NCI-H2227 (cell line): Measurements from ENCODE around the gene ZNF26.
"Not testable (repeated sequence)": the region's sequence is repeated elsewhere in the genome, so short reads cannot be mapped to it uniquely, and the experiment has no call there.

Experiments used
- DNase-seq: peaks from one replicate; lab custom pipeline; 2025; ENCODE audit not compliant: unreplicated experiment; lab: John Stamatoyannopoulos, UW

Gene ZNF26, protein sequence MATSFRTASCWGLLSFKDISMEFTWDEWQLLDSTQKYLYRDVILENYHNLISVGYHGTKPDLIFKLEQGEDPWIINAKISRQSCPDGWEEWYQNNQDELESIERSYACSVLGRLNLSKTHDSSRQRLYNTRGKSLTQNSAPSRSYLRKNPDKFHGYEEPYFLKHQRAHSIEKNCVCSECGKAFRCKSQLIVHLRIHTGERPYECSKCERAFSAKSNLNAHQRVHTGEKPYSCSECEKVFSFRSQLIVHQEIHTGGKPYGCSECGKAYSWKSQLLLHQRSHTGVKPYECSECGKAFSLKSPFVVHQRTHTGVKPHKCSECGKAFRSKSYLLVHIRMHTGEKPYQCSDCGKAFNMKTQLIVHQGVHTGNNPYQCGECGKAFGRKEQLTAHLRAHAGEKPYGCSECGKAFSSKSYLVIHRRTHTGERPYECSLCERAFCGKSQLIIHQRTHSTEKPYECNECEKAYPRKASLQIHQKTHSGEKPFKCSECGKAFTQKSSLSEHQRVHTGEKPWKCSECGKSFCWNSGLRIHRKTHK

DNA sequence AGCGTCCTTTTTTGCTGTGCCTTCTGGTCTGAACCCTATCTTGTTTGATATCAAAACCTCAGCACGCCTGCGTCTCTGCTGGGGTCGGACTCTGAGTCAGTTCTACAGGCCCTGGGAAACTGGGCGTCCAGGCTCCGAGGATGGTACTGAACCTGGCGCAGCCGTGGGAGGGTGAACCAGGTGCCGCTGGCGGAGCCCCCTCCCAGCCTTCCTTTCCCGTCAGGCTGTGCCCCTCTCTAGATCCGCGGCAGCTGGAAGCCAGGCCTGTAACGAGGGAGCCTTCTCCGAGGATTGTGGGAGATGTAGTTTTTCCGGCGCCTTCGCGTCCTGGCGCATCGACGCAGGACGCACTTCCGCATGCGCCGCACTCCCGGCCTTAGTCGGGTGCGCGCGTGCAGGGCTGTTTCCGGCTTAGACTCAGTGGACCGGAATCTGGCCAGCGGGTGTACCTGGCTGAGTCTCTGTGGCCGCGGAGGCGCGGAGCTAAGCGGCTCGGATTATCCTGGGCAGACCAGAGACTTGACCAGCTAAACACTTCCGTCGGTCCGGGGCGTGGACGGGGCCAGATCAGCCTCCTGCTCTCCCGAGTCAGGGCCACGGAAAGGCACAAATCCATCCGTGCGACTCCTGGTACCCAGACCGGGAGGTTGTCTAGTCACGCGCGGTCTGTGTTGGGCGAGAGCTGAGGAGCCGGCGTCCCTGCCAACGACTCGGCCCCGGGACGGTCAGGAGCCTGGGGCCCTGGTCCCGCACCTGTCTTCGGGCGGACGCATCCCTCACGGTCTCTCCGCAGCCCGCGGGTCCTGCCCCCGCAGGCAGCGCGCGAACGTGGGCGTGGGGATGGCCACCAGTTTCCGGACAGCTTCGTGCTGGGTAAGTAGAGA lies at the start of gene ZNF26:
TSS of gene ZNF26 (plus strand) at position 367 of the 884 bp plus-strand sequence. CDS start at position 841, 474 bp downstream.
- DNase-seq, result peak; percentile 98

DNA sequence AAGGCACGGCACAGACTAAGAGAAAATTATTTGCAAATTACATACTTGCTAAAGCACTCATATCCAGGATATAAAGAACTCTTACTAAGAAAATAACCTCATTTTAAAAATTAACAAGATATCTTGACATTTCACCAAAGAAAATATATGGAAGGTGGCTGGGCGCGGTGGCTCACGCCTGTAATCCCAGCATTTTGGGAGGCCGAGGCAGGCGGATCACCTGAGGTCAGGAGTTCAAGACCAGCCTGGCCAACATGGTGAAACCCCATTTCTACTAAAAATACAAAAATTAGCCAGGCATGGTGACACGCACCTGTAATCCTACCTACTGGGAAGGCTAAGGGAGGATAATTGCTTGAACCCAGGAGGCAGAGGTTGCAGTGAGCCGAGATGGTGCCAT lies 49.2 kb upstream of the ZNF26 start:
- DNase-seq, result not testable (repeated sequence)

DNA sequence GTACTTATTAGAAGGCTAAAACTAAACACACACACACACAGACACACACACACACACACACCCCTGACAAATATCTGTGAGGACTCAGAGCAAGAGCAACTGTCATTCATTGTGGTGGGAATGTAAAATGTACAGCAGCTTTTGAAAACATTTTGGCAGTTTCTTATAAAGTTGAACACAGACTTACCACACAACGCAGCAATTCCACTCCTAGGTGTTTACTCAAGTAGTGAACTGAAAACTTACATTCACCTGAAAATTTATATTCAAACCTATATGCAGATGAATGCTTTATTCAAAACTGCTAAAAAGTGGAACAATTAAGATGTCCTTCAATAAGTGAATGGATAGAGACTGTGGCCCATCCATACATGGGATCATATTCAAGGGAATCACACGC lies 48.7 kb upstream of the ZNF26 start:
- DNase-seq, result no peak

DNA sequence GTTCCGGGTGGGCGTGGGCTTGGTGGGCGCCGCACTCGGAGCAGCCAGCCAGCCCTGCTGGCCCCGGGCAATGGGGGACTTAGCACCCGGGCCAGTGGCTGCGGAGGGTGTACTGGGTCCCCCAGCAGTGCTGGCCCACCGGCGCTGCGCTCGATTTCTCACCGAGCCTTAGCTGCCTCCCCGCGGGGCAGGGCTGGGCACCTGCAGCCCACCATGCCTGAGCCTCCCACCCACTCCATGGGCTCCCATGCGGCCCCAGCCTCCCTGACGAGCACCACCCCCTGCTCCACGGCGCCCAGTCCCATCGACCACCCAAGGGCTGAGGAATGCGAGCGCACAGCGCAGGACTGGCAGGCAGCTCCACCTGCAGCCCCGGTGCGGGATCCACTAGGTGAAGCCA lies 47.4 kb upstream of the ZNF26 start:
- DNase-seq, result not testable (repeated sequence)

DNA sequence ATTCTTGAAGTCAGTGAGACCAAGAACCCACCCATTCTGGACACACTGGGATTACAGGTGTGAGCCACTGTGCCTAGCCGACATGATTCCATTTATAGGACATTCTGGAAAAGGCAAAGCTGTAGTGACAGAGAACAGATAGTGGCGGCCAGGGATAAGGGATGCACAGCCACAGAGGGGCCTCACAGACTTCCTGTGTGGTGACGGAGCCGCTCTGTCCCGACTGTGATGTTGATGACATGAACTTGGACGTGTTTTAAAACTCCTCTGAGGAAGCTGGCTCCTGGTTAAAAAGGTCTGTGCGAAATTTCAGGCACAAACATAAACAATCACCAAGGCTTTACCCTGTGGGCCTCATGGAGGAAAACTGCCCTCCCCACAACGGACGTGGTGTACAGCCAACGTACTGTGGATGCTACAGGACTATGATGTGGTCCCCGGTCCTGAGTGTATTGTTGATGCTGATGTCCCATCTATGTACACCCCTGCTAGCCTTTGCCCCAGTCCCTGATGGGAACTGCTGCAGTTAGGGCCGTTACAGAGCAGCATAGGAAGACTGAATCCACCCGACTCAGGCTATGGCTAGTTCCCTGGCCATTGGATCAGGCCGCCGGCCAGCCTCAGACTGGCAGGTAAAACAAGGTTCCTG lies 46.0 kb upstream of the ZNF26 start:
- no peak for DNase-seq

DNA sequence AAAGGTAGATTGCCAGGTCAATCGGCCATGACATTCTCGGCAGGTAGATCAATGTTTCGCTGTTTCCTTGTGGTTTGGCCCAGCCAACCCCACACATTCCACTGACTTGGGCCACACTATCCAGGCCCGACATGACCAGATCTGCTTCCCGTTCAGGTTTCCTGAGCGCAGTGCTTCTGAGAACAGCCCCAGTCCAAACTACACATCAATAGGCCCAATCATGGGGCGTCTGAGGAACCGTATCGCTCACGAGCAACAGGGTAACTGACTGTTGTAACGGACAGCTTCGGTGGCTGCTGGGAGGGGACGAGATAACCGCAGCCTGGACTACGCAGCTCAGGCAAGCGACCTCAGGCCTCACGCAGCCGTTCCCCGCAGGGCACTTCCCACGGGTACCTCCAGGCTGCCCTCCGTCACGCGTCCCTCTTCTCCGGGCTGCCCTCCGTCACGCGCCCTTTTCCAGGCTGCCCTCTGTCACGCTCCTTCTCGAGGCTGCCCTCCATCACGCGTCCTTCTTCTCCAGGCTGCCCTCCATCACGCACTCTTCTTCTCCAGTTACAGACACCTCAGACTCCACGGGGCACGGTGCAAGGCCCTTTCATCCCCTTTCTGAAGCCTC lies 44.7 kb upstream of the ZNF26 start:
- no peak for DNase-seq

DNA sequence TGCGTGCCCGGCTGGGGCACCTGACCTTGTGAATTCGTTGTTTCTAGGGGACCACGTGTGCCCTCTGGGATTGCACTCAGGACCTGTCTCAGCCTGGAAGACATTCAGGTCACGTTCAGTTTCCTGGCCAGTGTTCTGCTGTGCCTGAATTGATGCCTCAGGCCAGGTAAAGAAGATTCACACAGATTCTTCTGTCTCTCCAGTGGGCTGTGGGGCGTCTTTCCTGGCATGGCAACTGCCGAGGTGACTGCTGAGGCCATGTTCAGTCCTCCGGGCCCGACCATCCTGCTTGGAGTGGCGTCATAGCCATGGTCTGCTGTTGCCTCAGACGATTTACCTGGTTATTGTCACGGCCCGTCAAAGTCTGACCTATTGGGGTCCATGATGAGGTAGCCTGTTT lies 43.6 kb upstream of the ZNF26 start:
- DNase-seq, result no peak

DNA sequence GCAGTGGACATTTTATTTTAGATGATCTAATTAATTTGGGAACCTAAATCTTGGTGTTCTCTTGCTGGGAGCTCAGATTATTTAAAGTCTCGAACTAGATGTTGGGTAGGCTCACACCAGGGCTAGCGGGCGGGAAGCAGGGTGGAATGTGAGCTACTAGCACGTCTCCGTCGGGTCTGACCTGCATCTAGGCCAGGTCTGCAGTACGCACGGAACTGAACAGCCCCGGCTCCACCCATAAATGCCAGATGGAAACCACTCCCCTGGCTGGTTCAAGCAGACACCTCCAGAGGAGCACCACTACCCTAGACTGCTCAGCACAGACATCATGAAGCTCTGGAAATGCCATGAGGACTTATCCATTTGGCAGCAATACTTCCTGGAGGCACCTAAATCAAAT lies 40.4 kb upstream of the ZNF26 start:
- no peak for DNase-seq

DNA sequence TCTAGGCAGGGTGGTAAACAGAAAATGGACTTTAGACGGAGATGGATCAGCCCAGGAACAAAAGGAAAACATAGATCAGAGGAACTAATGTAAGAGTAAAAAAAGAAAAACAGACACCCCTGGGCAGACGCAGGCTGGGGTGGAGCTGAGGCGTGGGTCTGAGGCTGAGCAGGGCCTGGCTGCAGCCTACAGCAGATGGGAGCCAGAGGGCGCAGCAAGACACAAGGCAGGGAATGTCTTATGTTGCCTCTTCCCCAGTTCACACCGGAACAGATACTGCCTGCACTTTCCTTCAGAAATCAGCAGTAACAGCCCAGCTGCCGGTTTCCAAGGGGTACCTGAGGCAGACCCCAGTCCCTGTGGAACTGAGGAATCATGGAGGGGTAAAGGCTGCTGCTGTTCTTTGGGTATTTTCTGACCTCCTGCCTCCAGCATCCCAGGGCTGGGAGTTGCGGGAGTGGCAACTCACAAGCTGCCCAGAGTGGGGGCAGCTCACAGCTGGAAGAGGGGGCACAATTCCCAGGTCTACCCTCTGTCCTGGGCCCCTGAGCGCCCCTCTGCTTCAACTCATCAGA lies 39.8 kb upstream of the ZNF26 start:
- no peak for DNase-seq

DNA sequence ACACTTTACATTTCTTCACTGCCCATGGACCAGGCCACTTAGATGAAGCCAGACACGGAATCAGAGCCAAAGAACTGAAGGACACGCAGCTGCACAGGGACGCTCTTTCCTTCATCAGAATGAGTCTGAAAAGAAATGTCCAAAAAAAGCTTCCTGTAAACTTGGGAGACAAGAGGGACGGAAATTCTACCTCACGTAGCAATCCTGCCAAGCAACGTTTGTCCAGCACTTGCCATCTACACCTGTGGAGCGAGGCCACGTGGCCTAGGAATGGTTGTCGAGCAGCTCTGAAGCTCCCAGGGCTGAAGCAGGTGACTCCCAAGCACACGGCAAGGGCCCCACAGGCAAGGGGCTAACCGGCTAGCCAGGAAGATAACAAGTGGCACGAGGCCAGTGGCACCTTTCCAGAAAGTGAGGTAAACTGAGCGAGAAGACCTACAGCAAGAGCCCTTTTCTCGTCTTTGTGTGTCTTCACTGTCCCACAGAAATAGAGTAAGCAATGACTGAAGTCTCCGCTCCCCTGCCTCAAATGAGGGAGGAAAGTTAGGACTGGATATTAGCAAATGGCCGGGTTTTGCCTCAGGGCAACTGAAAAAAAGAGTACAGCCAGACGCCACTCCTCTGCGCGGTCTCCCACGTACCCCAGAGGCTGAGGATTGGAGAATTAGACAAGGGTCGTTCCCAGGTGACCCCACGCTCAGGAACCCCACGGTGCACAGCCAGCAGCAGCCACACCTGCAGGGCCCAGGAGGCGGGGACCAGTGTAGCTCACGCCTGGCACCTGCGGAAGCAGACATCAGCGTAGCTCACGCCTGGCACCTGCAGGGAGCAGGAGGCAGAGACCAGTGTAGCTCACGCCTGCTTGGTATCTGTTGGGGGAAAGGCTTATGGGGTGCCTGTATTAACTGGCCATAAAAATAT lies 37.8 kb upstream of the ZNF26 start:
- DNase-seq, result no peak

DNA sequence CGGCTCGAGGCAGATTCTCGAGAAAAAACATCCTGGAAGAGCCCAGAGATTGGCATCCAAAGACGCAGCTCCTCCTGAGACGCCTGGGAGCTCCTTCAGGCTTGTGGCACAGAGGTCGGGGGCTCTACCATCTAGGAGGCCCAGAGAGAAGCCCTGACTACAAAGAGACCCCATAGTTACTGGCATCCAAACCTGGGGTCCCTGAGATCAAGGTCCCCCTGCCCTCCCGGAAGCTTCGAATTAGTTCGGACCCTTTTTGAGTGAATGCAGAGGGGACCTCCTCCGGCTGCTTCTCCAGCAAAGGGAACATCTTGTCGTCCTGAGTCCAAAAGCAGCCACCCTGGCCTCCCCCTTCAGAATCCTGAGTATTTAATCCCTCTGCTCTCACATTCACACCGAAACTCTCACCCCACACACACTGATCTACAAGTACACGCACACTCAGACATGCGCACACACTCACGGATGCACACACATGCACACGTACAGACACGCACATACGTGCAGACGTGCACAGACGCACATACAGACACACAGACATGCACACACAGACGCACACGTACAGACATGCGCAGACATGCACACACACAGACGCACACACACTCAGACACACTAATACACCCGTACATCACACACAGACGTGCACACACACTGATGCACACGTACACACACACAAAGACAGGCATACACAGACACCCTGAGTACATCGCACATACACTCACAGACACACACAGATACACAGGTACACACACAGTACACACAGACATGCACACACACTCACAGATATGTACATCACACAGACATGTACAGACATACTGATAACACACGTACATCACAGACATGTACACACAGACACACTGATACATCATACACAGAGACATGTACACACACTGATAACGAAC lies 36.0 kb upstream of the ZNF26 start:
- DNase-seq, result no peak

DNA sequence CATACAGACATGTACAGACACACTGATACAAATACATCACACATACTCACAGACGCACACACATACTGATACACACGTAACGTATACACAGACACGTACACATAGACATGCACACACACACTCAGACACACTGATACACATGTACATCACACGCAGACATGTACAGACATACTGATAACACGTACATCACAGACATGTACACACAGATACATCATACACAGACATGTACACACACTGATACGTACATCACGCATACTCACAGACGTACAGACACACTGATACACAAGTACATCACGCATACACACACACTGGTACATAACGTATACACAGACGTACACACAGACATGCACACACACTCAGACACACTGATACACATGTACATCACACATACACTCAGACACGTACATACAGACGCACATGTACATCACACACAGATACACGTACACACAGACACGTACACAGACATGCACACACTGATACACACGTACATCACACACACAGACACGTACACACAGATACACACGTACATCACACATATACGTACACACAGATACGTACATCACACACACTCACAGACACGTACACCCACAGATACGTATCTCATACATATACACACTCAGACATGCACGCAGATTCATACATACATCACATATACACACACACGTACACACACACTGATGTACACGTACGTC lies 35.2 kb upstream of the ZNF26 start:
- DNase-seq, result no peak

DNA sequence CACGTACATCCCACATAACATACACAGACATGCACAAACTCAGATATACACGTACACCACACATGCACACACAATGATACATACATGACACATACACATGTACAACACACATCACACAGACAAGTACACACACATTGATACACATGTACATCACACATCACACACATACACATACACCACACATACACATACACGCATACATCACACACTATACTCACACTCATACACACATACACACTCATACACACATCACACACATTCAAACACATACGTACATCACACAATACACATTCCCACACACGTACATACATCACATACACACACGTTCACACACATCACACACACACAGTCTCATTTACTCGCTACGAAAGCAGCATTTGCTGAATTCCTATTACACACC lies 34.5 kb upstream of the ZNF26 start:
- no peak for DNase-seq

DNA sequence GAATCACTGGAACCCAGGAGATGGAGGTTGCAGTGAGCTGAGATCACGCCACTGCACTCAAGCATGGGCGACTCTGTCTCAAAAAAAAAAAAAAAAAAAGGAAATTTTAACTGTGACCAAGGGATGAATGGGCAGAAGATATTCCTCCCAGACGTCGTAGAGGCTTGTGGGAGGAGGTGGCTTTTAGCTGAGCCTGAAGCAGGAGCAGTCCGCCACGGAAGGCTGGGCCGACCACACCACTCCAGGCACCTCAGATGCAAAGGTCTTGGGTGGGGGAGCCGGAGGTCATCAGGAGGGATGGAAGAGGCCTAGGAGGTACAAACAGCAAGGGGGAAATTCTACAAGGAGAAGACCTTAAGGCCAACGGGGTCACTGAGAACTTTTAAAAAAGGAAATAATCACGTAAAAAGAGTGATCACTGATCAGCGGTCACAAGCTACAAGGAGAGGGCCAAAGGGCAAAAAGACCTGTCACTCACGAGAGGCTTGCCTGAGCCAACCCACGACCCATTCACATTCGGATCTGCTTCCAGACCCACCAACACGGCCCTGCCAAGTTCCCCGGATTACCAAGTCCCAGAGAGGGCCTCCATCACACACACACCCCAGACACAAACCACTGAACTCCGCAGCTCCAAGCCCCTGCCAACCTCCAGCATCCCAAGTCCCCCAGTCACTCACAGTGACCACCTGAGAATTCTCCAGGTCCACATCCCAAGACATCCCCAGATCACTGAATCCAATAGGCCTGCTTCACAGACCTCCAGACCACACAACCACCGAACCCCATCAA lies 33.6 kb upstream of the ZNF26 start:
- DNase-seq, result no peak

DNA sequence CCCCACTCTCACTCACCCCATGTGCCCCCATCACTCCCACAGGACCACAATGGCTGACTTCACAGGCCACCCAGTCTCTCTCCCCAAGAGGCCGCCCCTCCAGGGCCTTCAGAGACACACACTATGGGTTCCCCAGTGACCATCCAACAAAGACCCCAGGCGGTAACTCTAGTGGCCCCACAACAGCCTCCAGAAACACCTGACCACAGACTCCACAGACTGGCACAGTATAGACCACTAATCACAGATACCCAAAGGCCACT lies 33.1 kb upstream of the ZNF26 start:
- no peak for DNase-seq

DNA sequence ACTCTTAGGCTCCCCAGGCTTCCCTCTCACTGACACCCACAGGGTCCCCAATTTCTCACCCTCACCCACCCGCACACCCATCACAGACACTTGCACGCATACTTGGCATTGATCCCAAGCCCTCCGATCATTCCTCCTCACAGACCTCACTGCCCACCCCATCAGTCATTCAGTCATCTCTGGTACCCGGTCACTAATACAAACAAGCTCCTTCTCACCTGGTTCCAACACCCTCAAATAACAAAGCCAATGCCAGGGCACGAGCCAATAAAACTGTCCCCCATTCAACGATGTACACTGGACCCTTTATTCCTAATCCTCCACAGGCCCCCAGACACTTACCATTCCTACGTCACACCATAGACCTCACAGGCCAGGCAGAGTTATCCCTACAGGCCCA lies 32.4 kb upstream of the ZNF26 start:
- no peak for DNase-seq

DNA sequence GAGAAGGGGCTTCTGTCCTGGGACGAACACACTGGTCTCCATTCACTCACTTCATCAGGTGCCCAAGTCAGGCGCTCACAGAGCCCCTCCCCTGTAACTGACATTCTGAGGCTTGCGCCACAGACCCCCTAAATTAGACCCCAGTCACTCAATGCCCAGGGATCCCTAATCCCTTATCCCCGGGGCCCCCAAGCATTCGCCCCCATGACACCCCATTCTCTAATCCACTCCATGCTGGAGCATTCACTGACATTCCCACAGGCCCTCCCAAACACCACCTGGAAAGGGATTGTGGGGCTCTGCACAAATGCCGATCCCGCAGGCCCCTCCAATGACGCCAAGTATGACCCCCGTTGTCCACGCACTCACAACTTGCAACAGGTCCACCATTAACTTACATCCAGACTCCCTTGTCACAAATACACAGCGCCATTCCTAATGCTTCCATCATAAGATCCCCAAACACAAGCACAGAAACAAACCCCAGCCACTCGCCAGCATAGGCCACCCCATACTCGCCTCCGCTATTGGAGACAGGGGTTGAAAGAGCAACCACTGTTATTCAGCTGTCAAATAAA lies 31.6 kb upstream of the ZNF26 start:
- no peak for DNase-seq
